Measurements from ENCODE around the gene DMRT1.

GRCh38 chr9:806285-807156 lies 35.0 kb upstream of the DMRT1 start:
- TF ChIP-seq, protein P1, sequence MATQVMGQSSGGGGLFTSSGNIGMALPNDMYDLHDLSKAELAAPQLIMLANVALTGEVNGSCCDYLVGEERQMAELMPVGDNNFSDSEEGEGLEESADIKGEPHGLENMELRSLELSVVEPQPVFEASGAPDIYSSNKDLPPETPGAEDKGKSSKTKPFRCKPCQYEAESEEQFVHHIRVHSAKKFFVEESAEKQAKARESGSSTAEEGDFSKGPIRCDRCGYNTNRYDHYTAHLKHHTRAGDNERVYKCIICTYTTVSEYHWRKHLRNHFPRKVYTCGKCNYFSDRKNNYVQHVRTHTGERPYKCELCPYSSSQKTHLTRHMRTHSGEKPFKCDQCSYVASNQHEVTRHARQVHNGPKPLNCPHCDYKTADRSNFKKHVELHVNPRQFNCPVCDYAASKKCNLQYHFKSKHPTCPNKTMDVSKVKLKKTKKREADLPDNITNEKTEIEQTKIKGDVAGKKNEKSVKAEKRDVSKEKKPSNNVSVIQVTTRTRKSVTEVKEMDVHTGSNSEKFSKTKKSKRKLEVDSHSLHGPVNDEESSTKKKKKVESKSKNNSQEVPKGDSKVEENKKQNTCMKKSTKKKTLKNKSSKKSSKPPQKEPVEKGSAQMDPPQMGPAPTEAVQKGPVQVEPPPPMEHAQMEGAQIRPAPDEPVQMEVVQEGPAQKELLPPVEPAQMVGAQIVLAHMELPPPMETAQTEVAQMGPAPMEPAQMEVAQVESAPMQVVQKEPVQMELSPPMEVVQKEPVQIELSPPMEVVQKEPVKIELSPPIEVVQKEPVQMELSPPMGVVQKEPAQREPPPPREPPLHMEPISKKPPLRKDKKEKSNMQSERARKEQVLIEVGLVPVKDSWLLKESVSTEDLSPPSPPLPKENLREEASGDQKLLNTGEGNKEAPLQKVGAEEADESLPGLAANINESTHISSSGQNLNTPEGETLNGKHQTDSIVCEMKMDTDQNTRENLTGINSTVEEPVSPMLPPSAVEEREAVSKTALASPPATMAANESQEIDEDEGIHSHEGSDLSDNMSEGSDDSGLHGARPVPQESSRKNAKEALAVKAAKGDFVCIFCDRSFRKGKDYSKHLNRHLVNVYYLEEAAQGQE (IDR thresholded peaks at IDR 0.05; ENCODE audit: insufficient read depth in 1 of 2, low read depth in 2 of 2, low read length in 2 of 2), result no peak
- TF ChIP-seq POLR2AphosphoS5 (IDR thresholded peaks at IDR 0.05; ENCODE audit: low read depth, low read length) (no peak), TAF1 (IDR thresholded peaks at IDR 0.05; ENCODE audit: borderline replicate concordance, insufficient read depth, low read length) (no peak), SIN3A (IDR thresholded peaks at IDR 0.05; ENCODE audit: borderline replicate concordance, insufficient read depth, low read length) (no peak), FOXP2 (optimal IDR thresholded peaks at IDR 0.05; ENCODE audit: borderline replicate concordance, extremely low read depth, extremely low read length, insufficient read depth) (no peak)

Data from PFSK-1 (cell line).